Bronchial epithelial cell (primary cell): ENCODE data around the gene SLC37A1. TPM values are rescaled to one million over a fixed set of nuclear protein-coding genes. Genes with fewer than 3 reads are reported as not detected.

ENCODE experiments used
- DNase-seq: peaks from one replicate; pipeline ENCODE4 v3.0.0-alpha.2; 2010; ENCODE audit warnings: low read depth
- FAIRE-seq: peaks from 2 replicates; lab custom pipeline; 2011; peaks lifted over from hg19 to GRCh38; lab: Jason Lieb, UNC
- H3K27me3 ChIP-seq: 2 replicates; pipeline ENCODE4 v1.5.1; 2011; ENCODE audit warnings: low read length; ENCODE audit not compliant: control insufficient read depth, insufficient read depth
- H3K36me3 ChIP-seq: 2 replicates; pipeline ENCODE4 v1.5.1; 2011; ENCODE audit warnings: low read length; ENCODE audit not compliant: control insufficient read depth, insufficient read depth
- H3K4me3 ChIP-seq: 2 replicates; pipeline ENCODE4 v1.5.1; 2011; ENCODE audit warnings: mild to moderate bottlenecking, low read depth, low read length, control low read depth
- total RNA-seq: library from RNA; depleted of rRNA; stranded (reverse); fragments of >200 nt; gene quantifications from 2 replicates; pipeline ENCODE4 v1.2.1, GENCODE V29; 2014
- TF ChIP-seq, protein P1 (sequence below): IDR thresholded peaks from 2 replicates; pipeline ENCODE4 v1.5.1; 2011; ENCODE audit warnings: mild to moderate bottlenecking, moderate library complexity, low read length, control low read depth, inconsistent platforms; ENCODE audit not compliant: insufficient read depth, severe bottlenecking

The SLC37A1 gene
- total RNA-seq, 1 donor from 2014 or later, result 7.1 TPM

- DNase-seq, result no peak
- H3K36me3 ChIP-seq, result peaks cover 16% of the 10 kb centered on the region
- H3K27me3 ChIP-seq, result no peaks in the 10 kb centered on the region
- FAIRE-seq, result no peak
- no peak overlapping the region for H3K4me3 ChIP-seq
- TF ChIP-seq, protein P1, sequence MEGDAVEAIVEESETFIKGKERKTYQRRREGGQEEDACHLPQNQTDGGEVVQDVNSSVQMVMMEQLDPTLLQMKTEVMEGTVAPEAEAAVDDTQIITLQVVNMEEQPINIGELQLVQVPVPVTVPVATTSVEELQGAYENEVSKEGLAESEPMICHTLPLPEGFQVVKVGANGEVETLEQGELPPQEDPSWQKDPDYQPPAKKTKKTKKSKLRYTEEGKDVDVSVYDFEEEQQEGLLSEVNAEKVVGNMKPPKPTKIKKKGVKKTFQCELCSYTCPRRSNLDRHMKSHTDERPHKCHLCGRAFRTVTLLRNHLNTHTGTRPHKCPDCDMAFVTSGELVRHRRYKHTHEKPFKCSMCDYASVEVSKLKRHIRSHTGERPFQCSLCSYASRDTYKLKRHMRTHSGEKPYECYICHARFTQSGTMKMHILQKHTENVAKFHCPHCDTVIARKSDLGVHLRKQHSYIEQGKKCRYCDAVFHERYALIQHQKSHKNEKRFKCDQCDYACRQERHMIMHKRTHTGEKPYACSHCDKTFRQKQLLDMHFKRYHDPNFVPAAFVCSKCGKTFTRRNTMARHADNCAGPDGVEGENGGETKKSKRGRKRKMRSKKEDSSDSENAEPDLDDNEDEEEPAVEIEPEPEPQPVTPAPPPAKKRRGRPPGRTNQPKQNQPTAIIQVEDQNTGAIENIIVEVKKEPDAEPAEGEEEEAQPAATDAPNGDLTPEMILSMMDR, result no peak
These were observed 19.0 kb downstream of the SLC37A1 start for GRCh38 chr21:42532466-42533181.

DNA sequence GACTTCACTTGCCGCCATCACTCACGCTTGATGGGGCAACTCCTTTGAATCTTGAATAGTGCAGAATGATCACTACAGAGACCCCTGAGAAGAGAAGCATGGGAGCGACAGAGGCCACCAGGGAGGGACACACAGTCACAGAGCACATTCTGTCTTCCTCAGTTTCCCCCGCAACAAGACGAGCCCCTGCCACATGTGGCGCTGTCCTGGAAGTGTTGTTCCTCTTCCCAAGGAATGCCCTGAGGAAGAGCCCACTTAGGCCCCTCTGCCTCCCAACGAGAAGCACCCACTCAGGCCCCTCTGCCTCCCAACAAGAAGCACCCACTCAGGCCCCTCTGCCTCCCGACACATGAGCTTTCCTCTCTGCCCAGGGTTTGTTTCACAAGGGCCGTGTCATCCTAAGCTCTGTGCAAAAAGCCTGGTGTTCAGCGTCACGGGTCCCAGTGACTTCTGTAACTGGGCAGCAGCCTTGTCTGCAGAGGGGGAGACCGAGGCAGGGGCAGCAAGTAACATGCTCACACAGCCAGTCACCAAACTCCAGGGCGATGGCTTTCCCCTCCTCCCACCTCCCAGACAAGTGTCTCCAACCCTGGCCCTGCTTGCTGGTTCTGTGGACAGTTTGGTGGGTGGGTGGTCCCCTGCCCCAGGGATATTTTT is 19.8 kb downstream of the SLC37A1 start:
- H3K27me3 ChIP-seq, result no peaks in the 10 kb centered on the region
- H3K4me3 ChIP-seq, result no peak overlapping the region
- H3K36me3 ChIP-seq, result peaks cover 16% of the 10 kb centered on the region
- DNase-seq (no peak), FAIRE-seq (no peak)
- TF ChIP-seq, protein P1, result no peak

DNA sequence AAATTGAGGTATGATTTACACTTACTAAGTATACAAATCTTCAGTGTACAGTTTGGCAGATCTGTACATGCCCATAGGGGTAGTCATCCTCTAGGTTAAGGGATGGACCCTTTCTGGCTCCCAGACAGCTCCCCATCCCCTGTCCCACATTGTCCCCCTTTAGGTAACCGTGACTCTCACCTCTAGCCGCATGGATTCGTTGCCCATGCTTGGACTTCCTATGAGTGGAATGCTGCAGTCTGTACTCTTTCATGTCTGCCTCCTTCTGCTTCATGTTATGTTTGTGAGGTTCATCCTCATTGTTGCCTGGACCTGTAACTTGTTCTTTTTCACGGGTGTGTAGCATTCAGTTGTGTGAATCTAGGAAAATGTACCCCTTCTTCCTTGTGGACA is 20.3 kb downstream of the SLC37A1 start:
- peak; percentile 23 for FAIRE-seq
- no peak for DNase-seq
- TF ChIP-seq, protein P1, result no peak
- Histone ChIP-seq H3K27me3 (no peaks in the 10 kb centered on the region), H3K36me3 (peaks cover 16% of the 10 kb centered on the region), H3K4me3 (no peak overlapping the region)

- Histone ChIP-seq H3K27me3 (no peaks in the 10 kb centered on the region), H3K36me3 (peaks cover 18% of the 10 kb centered on the region), H3K4me3 (no peak overlapping the region)
- DNase-seq, result no peak
- no peak for FAIRE-seq
- TF ChIP-seq, protein P1, result no peak
These were observed 21.0 kb downstream of the SLC37A1 start for GRCh38 chr21:42534421-42535378.

GRCh38 chr21:42535602-42536171 is 22.0 kb downstream of the SLC37A1 start:
- no peak for DNase-seq
- H3K4me3 ChIP-seq, result no peak overlapping the region
- no peak for FAIRE-seq
- H3K27me3 ChIP-seq, result no peaks in the 10 kb centered on the region
- TF ChIP-seq, protein P1, result no peak
- peaks cover 18% of the 10 kb centered on the region for H3K36me3 ChIP-seq
